IPS-20b (cell line): ENCODE results near the gene BDKRB1.

ENCODE experiments used
- H3K27ac ChIP-seq: one replicate; pipeline ENCODE4 v1.5.1; 2013; ENCODE audit warnings: low read length
- H3K27me3 ChIP-seq: 2 replicates; pipeline ENCODE4 v1.6.1; 2013; ENCODE audit warnings: mild to moderate bottlenecking, low read length, inconsistent platforms; ENCODE audit not compliant: insufficient read depth
- H3K36me3 ChIP-seq: 2 replicates; pipeline ENCODE4 v1.6.1; 2013; ENCODE audit warnings: low read depth, mild to moderate bottlenecking, inconsistent platforms, low read length, moderate library complexity; ENCODE audit not compliant: insufficient read depth
- H3K4me1 ChIP-seq: 2 replicates; pipeline ENCODE4 v1.6.1; 2013; ENCODE audit warnings: mild to moderate bottlenecking, control low read depth, inconsistent platforms, low read length, moderate library complexity; ENCODE audit not compliant: insufficient read depth
- H3K4me3 ChIP-seq: 2 replicates; pipeline ENCODE4 v1.5.1; 2013; ENCODE audit warnings: mild to moderate bottlenecking, low read length, inconsistent platforms
- H3K9ac ChIP-seq: 2 replicates; pipeline ENCODE4 v1.6.1; 2013; ENCODE audit warnings: low read depth, mild to moderate bottlenecking, inconsistent platforms, low read length, moderate library complexity
- H3K9me3 ChIP-seq: 2 replicates; pipeline ENCODE4 v1.6.1; 2013; ENCODE audit warnings: mild to moderate bottlenecking, low read depth, low read length, inconsistent platforms; ENCODE audit not compliant: insufficient read depth

Gene BDKRB1

GRCh38 chr14:96251656-96252155 is 4.3 kb upstream of the BDKRB1 start:
- Histone ChIP-seq H3K36me3 (no peaks in the 10 kb centered on the region), H3K9ac (no peak overlapping the region), H3K9me3 (no peaks in the 10 kb centered on the region), H3K4me1 (peaks cover 6% of the 10 kb centered on the region), H3K27me3 (no peaks in the 10 kb centered on the region; the same call in 1 of the 2 replicates), H3K4me3 (no peak overlapping the region), H3K27ac (no peak overlapping the region)

DNA sequence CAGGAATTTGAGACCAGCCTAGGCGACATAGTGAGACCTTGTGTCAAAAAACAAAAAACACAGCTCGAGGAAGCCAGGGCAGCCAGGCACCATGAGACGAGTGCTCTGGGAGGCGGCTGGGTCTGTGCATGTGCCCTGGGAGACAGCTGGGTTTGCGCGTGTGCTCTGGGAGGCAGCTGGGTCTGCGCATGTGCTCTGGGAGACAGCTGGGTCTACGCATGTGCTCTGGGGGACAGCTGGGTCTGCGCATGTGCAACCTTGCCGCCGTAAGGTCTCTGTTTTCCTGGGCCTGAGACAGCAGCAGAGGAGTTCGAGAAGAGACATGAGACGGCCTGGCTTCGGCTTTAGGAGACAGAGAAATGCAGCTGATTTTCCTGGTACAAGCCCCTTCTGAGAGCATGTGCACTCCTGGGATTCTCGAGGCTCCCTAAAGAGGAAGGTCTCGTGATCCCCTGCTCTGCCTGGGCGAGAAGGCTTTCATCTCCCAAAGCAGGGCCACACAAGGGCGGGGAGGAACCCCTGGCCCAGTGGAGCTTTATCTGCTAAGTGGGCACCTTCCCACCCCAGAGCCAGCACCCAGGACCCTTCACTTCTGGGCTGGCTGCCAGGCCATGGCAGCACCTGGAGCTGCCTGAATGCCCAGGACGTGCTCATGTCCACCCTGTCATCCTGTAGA is 3.5 kb upstream of the BDKRB1 start:
- Histone ChIP-seq H3K27me3 (no peaks in the 10 kb centered on the region; the same call in 1 of the 2 replicates), H3K9me3 (no peaks in the 10 kb centered on the region), H3K4me3 (no peak overlapping the region), H3K4me1 (peaks cover 6% of the 10 kb centered on the region), H3K27ac (no peak overlapping the region), H3K9ac (no peak overlapping the region), H3K36me3 (no peaks in the 10 kb centered on the region)

DNA sequence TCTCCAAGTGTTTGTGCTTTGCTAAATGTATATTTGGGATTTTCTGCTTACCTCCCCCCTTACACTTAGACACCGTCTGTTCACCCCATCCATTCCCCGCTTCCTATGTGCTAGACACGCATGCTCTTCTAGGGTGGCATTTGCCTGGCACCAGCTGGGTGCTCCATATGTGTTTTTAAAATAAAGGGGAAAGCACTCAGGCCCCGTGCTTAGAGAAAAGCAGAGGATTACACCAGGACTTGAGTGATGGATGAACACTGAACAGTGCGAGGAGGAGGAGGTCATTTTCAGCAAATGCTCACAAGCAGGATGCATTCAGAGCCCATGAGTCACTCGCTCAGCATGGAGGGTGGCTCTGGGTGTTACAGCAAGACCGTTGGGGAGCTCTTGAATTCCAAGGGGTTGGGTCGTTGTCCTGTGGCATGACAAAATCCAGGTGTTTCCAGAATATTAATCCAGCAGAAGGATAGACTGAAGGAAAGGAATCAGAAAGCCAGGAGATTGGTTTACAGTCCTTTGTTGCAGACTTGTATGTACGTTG is 2.9 kb upstream of the BDKRB1 start:
- Histone ChIP-seq H3K36me3 (no peaks in the 10 kb centered on the region), H3K9ac (no peak overlapping the region), H3K4me1 (peaks cover 6% of the 10 kb centered on the region), H3K4me3 (no peak overlapping the region), H3K9me3 (no peaks in the 10 kb centered on the region), H3K27ac (no peak overlapping the region), H3K27me3 (no peaks in the 10 kb centered on the region; the same call in 1 of the 2 replicates)

DNA sequence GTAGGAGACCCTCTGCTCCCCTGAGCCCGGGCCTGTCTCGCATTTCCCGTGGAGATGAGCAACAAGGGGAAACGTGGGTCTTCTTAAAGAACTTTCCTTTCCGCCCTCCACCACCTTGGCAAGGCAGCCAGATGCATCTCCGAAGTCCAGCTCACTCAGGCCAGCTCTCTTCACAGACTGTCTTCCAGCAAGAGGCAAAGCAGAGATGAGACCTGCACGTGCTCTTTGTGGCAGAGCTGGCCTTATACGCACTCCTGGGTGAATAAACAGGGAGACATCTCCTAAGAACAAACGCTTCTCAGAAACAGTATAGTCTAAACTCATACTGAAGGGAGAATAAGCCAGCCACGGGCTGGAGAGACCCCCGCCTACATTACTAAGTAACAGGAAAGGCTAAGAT is 1.3 kb upstream of the BDKRB1 start:
- no peak overlapping the region for H3K27ac ChIP-seq
- no peak overlapping the region for H3K9ac ChIP-seq

DNA sequence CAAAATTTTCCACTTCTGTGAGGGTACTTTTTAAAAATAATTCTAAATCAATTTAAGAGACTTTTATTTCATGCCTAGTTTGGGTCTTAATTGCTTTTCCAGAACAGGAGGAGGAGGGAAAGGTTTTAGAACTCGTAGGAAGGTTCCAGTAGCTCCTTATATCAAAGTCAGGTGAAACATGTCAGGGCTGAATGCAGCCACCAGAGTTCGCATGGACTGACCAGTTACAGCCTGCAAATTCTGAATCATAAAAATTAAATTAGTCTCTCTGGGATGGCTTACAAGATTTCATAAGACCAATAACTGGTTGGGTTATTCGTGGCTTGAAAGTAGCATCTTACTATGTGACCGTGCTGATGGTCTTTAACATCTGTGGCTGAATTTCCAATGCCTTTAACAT is 397 bp downstream of the BDKRB1 start:
- Histone ChIP-seq H3K9me3 (no peaks in the 10 kb centered on the region), H3K9ac (no peak overlapping the region), H3K4me1 (no peaks in the 10 kb centered on the region; the same call in 1 of the 2 replicates), H3K27ac (no peak overlapping the region), H3K4me3 (no peak overlapping the region), H3K27me3 (no peaks in the 10 kb centered on the region; the same call in 1 of the 2 replicates), H3K36me3 (no peaks in the 10 kb centered on the region)

More for the DNA sequence above, 1.3 kb upstream of the BDKRB1 start:
- Histone ChIP-seq H3K4me1 (peaks cover 6% of the 10 kb centered on the region), H3K9me3 (no peaks in the 10 kb centered on the region), H3K27me3 (no peaks in the 10 kb centered on the region; the same call in 1 of the 2 replicates), H3K4me3 (no peak overlapping the region), H3K36me3 (no peaks in the 10 kb centered on the region)

- no peaks in the 10 kb centered on the region for H3K36me3 ChIP-seq
- H3K4me1 ChIP-seq, result no peaks in the 10 kb centered on the region; the same call in 1 of the 2 replicates
- no peak overlapping the region for H3K9ac ChIP-seq
- H3K27me3 ChIP-seq, result no peaks in the 10 kb centered on the region; the same call in 1 of the 2 replicates
- H3K4me3 ChIP-seq, result no peak overlapping the region
- H3K27ac ChIP-seq, result no peak overlapping the region
- H3K9me3 ChIP-seq, result no peaks in the 10 kb centered on the region
Observed at GRCh38 chr14:96257056-96257455, 1.0 kb downstream of the BDKRB1 start.

DNA sequence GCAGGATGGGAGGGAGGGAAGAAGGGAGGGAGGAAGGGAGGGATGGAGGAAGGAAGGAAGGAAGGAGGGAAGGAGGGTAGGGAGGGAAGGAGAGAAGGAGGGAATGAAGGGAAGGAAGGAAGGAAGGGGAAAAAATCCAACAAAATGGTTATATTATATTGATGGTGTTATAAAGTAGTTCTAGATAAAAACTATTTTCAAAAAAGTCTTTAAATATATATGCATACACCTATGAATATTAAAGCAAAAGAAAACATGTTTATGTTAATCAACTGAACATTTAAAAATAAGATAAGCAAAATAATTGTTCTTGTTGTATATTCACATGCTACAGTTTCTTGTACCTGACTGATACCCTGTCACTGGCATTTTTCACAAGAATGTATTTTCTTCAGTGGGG is 1.9 kb downstream of the BDKRB1 start:
- Histone ChIP-seq H3K9me3 (no peaks in the 10 kb centered on the region), H3K4me3 (no peak overlapping the region), H3K36me3 (no peaks in the 10 kb centered on the region), H3K4me1 (no peaks in the 10 kb centered on the region; the same call in 1 of the 2 replicates), H3K27ac (no peak overlapping the region), H3K9ac (no peak overlapping the region), H3K27me3 (no peaks in the 10 kb centered on the region; the same call in 1 of the 2 replicates)

DNA sequence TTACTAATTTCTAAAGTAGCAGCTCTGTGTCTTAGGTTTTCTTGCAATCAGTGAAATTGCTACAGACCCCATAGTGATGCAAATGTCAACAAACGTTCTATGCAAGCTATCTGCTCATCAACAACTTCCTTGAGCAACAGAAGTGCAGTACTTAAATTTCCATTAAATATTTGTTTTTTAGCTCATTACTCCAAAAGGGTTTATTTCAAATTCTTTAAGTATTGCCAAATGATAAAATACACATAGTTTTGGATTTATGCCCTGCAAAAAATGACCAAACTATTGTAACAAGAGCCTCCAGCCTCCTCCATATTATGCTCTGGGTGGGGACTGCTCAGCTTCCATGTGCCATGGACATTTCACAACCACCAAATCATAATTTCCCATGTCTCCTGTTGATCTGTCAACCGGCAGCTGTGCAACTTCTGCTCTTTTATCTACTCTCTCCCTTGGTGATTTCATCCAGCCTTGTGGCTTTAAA is 4.4 kb downstream of the BDKRB1 start:
- no peak overlapping the region for H3K27ac ChIP-seq
- no peak overlapping the region for H3K4me3 ChIP-seq
- H3K9me3 ChIP-seq, result no peaks in the 10 kb centered on the region
- no peaks in the 10 kb centered on the region for H3K4me1 ChIP-seq
- no peak overlapping the region for H3K9ac ChIP-seq
- no peaks in the 10 kb centered on the region for H3K36me3 ChIP-seq
- no peaks in the 10 kb centered on the region for H3K27me3 ChIP-seq

- Histone ChIP-seq H3K4me1 (no peaks in the 10 kb centered on the region), H3K4me3 (no peak overlapping the region), H3K36me3 (no peaks in the 10 kb centered on the region), H3K9me3 (no peaks in the 10 kb centered on the region), H3K27me3 (no peaks in the 10 kb centered on the region), H3K9ac (no peak overlapping the region), H3K27ac (no peak overlapping the region)
Observed at GRCh38 chr14:96261053-96261452, 5.0 kb downstream of the BDKRB1 start.

- Histone ChIP-seq H3K27me3 (no peaks in the 10 kb centered on the region), H3K36me3 (no peaks in the 10 kb centered on the region), H3K9ac (no peak overlapping the region), H3K9me3 (no peaks in the 10 kb centered on the region), H3K4me1 (no peaks in the 10 kb centered on the region), H3K4me3 (no peak overlapping the region), H3K27ac (no peak overlapping the region)
Observed at GRCh38 chr14:96261772-96262655, 6.0 kb downstream of the BDKRB1 start.

DNA sequence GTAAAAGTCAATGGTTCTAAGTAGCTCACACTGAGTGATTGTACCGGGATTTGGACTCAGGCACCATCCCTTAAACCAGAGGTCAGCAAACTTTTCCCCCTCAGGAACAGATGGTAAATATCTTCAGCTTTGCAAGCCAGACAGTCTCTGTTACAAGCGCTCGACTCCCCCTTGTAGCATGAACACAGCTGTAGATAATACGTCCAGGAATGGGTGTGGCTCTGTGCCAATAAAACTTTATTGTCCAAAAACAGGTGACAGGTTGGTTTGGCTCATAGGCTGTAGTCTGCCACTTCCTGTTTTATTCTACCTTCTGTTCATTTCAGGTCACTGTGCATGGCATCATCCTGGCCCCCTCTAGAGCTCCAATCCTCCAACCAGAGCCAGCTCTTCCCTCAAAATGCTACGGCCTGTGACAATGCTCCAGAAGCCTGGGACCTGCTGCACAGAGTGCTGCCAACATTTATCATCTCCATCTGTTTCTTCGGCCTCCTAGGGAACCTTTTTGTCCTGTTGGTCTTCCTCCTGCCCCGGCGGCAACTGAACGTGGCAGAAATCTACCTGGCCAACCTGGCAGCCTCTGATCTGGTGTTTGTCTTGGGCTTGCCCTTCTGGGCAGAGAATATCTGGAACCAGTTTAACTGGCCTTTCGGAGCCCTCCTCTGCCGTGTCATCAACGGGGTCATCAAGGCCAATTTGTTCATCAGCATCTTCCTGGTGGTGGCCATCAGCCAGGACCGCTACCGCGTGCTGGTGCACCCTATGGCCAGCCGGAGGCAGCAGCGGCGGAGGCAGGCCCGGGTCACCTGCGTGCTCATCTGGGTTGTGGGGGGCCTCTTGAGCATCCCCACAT is 7.6 kb downstream of the BDKRB1 start:
- no peak overlapping the region for H3K4me3 ChIP-seq
- no peaks in the 10 kb centered on the region for H3K4me1 ChIP-seq
- H3K9me3 ChIP-seq, result no peaks in the 10 kb centered on the region
- no peaks in the 10 kb centered on the region for H3K36me3 ChIP-seq
- H3K27me3 ChIP-seq, result no peaks in the 10 kb centered on the region
- no peak overlapping the region for H3K27ac ChIP-seq
- H3K9ac ChIP-seq, result no peak overlapping the region
